SU-DHL-6 (cell line): Measurements from ENCODE around the gene PUM1.

Source experiments
- H2AFZ ChIP-seq: fragments of 200-600 bp; sonication (generic); 2 replicates; pipeline ENCODE4 v1.6.1; 2014; ENCODE audit warnings: low read depth, mild to moderate bottlenecking, moderate library complexity, mixed read lengths, antibody characterized with exemption, low read length; ENCODE audit not compliant: severe bottlenecking
- H3F3A ChIP-seq: fragments of 200-600 bp; shearing (Covaris generic); 2 replicates; pipeline ENCODE4 v1.6.0; 2016; ENCODE audit warnings: antibody characterized with exemption, mild to moderate bottlenecking; ENCODE audit not compliant: insufficient read depth
- H3K27ac ChIP-seq: fragments of 200-600 bp; sonication (generic); 2 replicates; pipeline ENCODE4 v1.5.1; 2016; ENCODE audit warnings: low read depth, mild to moderate bottlenecking, low read length, moderate library complexity, mixed read lengths
- H3K27me3 ChIP-seq: fragments of 200-600 bp; sonication (generic), shearing (Covaris generic); 2 replicates; pipeline ENCODE4 v1.6.0; 2014; ENCODE audit warnings: mild to moderate bottlenecking, low read length
- H3K36me3 ChIP-seq: fragments of 200-600 bp; sonication (generic); 2 replicates; pipeline ENCODE4 v1.6.1; 2014; ENCODE audit warnings: mild to moderate bottlenecking, low read length, mixed read lengths
- H3K4me2 ChIP-seq: fragments of 300-600, 200-600 bp; shearing (Covaris generic), sonication (generic); 2 replicates; pipeline ENCODE4 v1.6.0; 2014; ENCODE audit warnings: low read length, low read depth, mild to moderate bottlenecking; ENCODE audit not compliant: poor library complexity, severe bottlenecking
- H3K4me3 ChIP-seq: fragments of 200-600 bp; sonication (generic); 2 replicates; pipeline ENCODE4 v1.5.1; 2014; ENCODE audit warnings: antibody characterized with exemption, low read length, mild to moderate bottlenecking, mixed read lengths; ENCODE audit not compliant: insufficient read depth, poor library complexity, severe bottlenecking
- H3K79me2 ChIP-seq: fragments of 200-600 bp; sonication (generic); 2 replicates; pipeline ENCODE4 v1.6.1; 2014; ENCODE audit warnings: mild to moderate bottlenecking, low read length, moderate library complexity; ENCODE audit not compliant: insufficient read depth
- H3K9ac ChIP-seq: fragments of 200-600 bp; sonication (generic); 2 replicates; pipeline ENCODE4 v1.7.0; 2014; ENCODE audit warnings: mild to moderate bottlenecking, low read length
- H3K9me2 ChIP-seq: fragments of 200-600 bp; sonication (generic); replicated peaks from 2 replicates; pipeline ENCODE4 v1.6.1; 2014; ENCODE audit warnings: low read length; ENCODE audit not compliant: insufficient read depth
- H3K9me3 ChIP-seq: fragments of 200-600 bp; sonication (generic); 2 replicates; pipeline ENCODE4 v1.6.1; 2014; ENCODE audit warnings: low read length, mixed read lengths; ENCODE audit not compliant: insufficient read depth
- H4K20me1 ChIP-seq: fragments of 200-600 bp; sonication (generic); 2 replicates; pipeline ENCODE4 v1.6.1; 2014; ENCODE audit warnings: low read depth, mild to moderate bottlenecking, antibody characterized with exemption, low read length, moderate library complexity, mixed read lengths
- CTCF ChIP-seq: fragments of 200-600 bp; sonication (generic); IDR thresholded peaks from one replicate; pipeline ENCODE4 v1.5.1; 2017; ENCODE audit warnings: antibody characterized with exemption, mild to moderate bottlenecking, low read length, moderate library complexity; ENCODE audit not compliant: insufficient read depth, poor library complexity, severe bottlenecking
- EZH2phosphoT487 ChIP-seq: fragments of 200-600 bp; sonication (generic), shearing (Covaris generic); conservative IDR thresholded peaks from 2 replicates; pipeline ENCODE4 v1.6.1; 2018; ENCODE audit warnings: mild to moderate bottlenecking, antibody characterized with exemption, low read length, moderate library complexity, mixed read lengths

PUM1 gene

GRCh38 chr1:30933874-30934252 lies 131.7 kb downstream of the PUM1 start:
- no peak overlapping the region for H3K4me2 ChIP-seq
- TF ChIP-seq EZH2phosphoT487, result no peak
- no peak for TF ChIP-seq CTCF
- no peak overlapping the region for H3K4me3 ChIP-seq
- no peaks in the 10 kb centered on the region for H3K79me2 ChIP-seq
- H4K20me1 ChIP-seq, result 0 out of 2 replicates have a peak, but pooled peaks cover 4% of the 10 kb centered on the region
- no peaks in the 10 kb centered on the region for H3K9me2 ChIP-seq
- H2AFZ ChIP-seq, result no peak overlapping the region
- H3K9me3 ChIP-seq, result no peaks in the 10 kb centered on the region
- H3K36me3 ChIP-seq, result peaks cover 4% of the 10 kb centered on the region; the same call in 1 of the 2 replicates
- no peak overlapping the region for H3K9ac ChIP-seq
- H3F3A ChIP-seq, result peaks cover 13% of the 10 kb centered on the region; the same call in 1 of the 2 replicates
- H3K27ac ChIP-seq, result no peak overlapping the region
- no peaks in the 10 kb centered on the region for H3K27me3 ChIP-seq

GRCh38 chr1:30930631-30931173 lies 134.8 kb downstream of the PUM1 start:
- Histone ChIP-seq H3K9me2 (no peaks in the 10 kb centered on the region), H4K20me1 (0 out of 2 replicates have a peak, but pooled peaks cover 4% of the 10 kb centered on the region), H3K4me3 (no peak overlapping the region), H3K36me3 (peaks cover 3% of the 10 kb centered on the region; the same call in 1 of the 2 replicates), H3K9me3 (no peaks in the 10 kb centered on the region), H3K27me3 (no peaks in the 10 kb centered on the region), H3K9ac (no peak overlapping the region), H3K79me2 (no peaks in the 10 kb centered on the region), H2AFZ (no peak overlapping the region), H3F3A (peaks cover 13% of the 10 kb centered on the region; the same call in 1 of the 2 replicates), H3K27ac (no peak overlapping the region), H3K4me2 (no peak overlapping the region)
- TF ChIP-seq CTCF (no peak), EZH2phosphoT487 (no peak)

GRCh38 chr1:30929944-30930525 lies 135.5 kb downstream of the PUM1 start:
- no peaks in the 10 kb centered on the region for H3K27me3 ChIP-seq
- TF ChIP-seq CTCF, result no peak
- TF ChIP-seq EZH2phosphoT487, result no peak
- no peak overlapping the region for H3K9ac ChIP-seq
- no peak overlapping the region for H3K4me3 ChIP-seq
- H4K20me1 ChIP-seq, result 0 out of 2 replicates have a peak, but pooled peaks cover 4% of the 10 kb centered on the region
- no peaks in the 10 kb centered on the region for H3K9me2 ChIP-seq
- peaks cover 3% of the 10 kb centered on the region; the same call in 1 of the 2 replicates for H3K36me3 ChIP-seq
- H3F3A ChIP-seq, result peaks cover 13% of the 10 kb centered on the region; the same call in 1 of the 2 replicates
- H3K4me2 ChIP-seq, result no peak overlapping the region
- no peaks in the 10 kb centered on the region for H3K9me3 ChIP-seq
- no peak overlapping the region for H3K27ac ChIP-seq
- no peaks in the 10 kb centered on the region for H3K79me2 ChIP-seq
- no peak overlapping the region for H2AFZ ChIP-seq
